Left ventricle myocardium inferior (tissue), 1 donor: Measurements from ENCODE around the gene TGOLN2. TPM values are rescaled to one million over a fixed set of nuclear protein-coding genes. Genes with fewer than 3 reads are reported as not detected.
"Not testable (repeated sequence)": the region's sequence is repeated elsewhere in the genome, so short reads cannot be mapped to it uniquely, and the experiment has no call there.

Source experiments
- DNase-seq: peaks from one replicate; pipeline ENCODE4 v3.0.0-alpha.2; 2020
- H3K27ac ChIP-seq: fragments of 200-600 bp; replicated peaks from 2 replicates; pipeline ENCODE4 v1.8.0; 2021
- H3K27me3 ChIP-seq: fragments of 200-600 bp; 2 replicates; pipeline ENCODE4 v1.8.0; 2021; ENCODE audit warnings: low read depth
- H3K36me3 ChIP-seq: fragments of 200-600 bp; 2 replicates; pipeline ENCODE4 v1.8.0; 2021
- H3K4me1 ChIP-seq: fragments of 200-600 bp; 2 replicates; pipeline ENCODE4 v1.8.0; 2021
- H3K4me3 ChIP-seq: fragments of 200-600 bp; 2 replicates; pipeline ENCODE4 v1.8.0; 2021; ENCODE audit warnings: mild to moderate bottlenecking, moderate library complexity
- H3K9me3 ChIP-seq: fragments of 200-600 bp; replicated peaks from 2 replicates; pipeline ENCODE4 v1.8.0; 2021
- CTCF ChIP-seq: fragments of 200-600 bp; IDR thresholded peaks from 2 replicates; pipeline ENCODE4 v1.8.0; 2021; ENCODE audit warnings: antibody characterized with exemption, mild to moderate bottlenecking, borderline replicate concordance
- intact Hi-C: fragments of 100-400 bp; cut with micrococcal nuclease; formaldehyde crosslinking; loops from one replicate; pipeline ENCODE4 v1.11.0; 2022
- total RNA-seq: library from RNA; stranded (reverse); fragmentation: NEBNext Ultra II Directional; extraction: Animal tissue kit (Norgen Biotek cat#: 25700); gene quantifications from one replicate; pipeline ENCODE4 v1.2.1, GENCODE V29; 2021
- donor health status: DM: no; HTN: yes; CAD: no; lungs with severe emphysema.

The TGOLN2 gene
- total RNA-seq, 1 donor from 2014 or later = 71.5 TPM

GRCh38 chr2:85344356-85344954 is 16.7 kb upstream of the TGOLN2 start:
- H3K36me3 ChIP-seq = peaks cover 62% of the 10 kb centered on the region
- no peaks in the 10 kb centered on the region for H3K4me1 ChIP-seq
- H3K4me3 ChIP-seq = no peak overlapping the region
- intact Hi-C loops = no loop called here
- no peak for TF ChIP-seq CTCF
- no peak overlapping the region for H3K27ac ChIP-seq
- no peaks in the 10 kb centered on the region for H3K9me3 ChIP-seq
- no peaks in the 10 kb centered on the region for H3K27me3 ChIP-seq
- DNase-seq = no peak

GRCh38 chr2:85343207-85343895 is 15.6 kb upstream of the TGOLN2 start:
- DNase-seq, H3K4me3 ChIP-seq, H3K9me3 ChIP-seq, H3K27me3 ChIP-seq, intact Hi-C loops, H3K27ac ChIP-seq, H3K4me1 ChIP-seq: not testable (repeated sequence)
- peaks cover 51% of the 10 kb centered on the region for H3K36me3 ChIP-seq

- no peak overlapping the region for H3K4me3 ChIP-seq
- H3K4me1 ChIP-seq = no peaks in the 10 kb centered on the region
- H3K27me3 ChIP-seq = no peaks in the 10 kb centered on the region
- H3K36me3 ChIP-seq = peaks cover 39% of the 10 kb centered on the region
- no peaks in the 10 kb centered on the region for H3K9me3 ChIP-seq
- intact Hi-C loops = no loop called here
- no peak overlapping the region for H3K27ac ChIP-seq
- TF ChIP-seq CTCF = no peak
- DNase-seq = no peak
Observed at GRCh38 chr2:85342156-85342555, 14.4 kb upstream of the TGOLN2 start.

GRCh38 chr2:85341269-85342029 is 13.7 kb upstream of the TGOLN2 start:
- intact Hi-C loops = no loop called here
- H3K27ac ChIP-seq = no peak overlapping the region
- peaks cover 32% of the 10 kb centered on the region for H3K36me3 ChIP-seq
- no peaks in the 10 kb centered on the region for H3K27me3 ChIP-seq
- H3K4me3 ChIP-seq = no peak overlapping the region
- no peak for DNase-seq
- no peak for TF ChIP-seq CTCF
- H3K4me1 ChIP-seq = no peaks in the 10 kb centered on the region
- H3K9me3 ChIP-seq = no peaks in the 10 kb centered on the region

DNA sequence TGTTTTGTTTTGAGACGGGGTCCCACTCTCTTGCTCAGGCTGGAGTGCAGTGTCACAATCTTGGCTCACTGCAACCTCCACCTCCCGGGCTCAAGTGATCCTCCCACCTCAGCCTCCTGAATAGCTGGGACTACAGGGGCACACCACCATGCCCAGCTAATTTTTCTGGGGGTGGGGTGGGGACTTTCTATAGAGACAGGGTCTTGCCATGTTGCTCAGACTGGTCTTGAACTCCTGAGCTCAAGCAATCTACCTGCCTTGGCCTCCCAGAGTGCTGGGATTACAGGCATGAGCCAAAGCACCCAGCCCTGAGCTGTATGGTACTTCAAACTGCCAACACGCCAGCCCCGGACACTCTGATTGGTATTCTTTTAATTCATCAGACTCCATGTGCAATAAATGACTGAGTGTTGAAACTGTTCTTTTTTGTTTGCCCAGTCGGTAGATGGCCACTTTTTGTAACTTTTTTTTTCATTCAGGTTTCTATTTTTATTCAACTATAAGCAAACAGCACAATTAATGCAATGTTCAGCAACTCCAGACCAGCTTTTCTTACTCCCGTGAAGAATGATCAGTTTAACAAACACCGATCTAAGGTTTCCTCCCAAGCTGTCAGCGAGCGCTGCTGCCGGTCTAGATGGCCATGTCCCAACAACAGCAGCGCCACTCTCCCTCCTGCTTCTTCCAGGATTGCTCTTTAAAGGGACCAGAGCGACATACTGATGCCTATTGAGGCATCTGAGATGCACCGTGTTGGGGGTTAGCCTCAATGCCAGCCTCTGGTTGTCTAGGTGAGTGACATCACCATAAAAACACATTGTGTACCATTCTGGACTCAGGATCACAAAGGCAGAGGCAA is 12.5 kb upstream of the TGOLN2 start:
- Histone ChIP-seq H3K27me3 (no peaks in the 10 kb centered on the region), H3K27ac (no peak overlapping the region), H3K4me1 (no peaks in the 10 kb centered on the region), H3K36me3 (peaks cover 20% of the 10 kb centered on the region), H3K4me3 (no peak overlapping the region), H3K9me3 (no peaks in the 10 kb centered on the region)
- TF ChIP-seq CTCF = no peak
- no peak for DNase-seq
- intact Hi-C loops = no loop called here
